OCI-LY1 (cell line): ENCODE results near the gene BMPR1B.

Source experiments
- H2AFZ ChIP-seq: fragments of 200-600 bp; sonication (generic), shearing (Covaris generic); 2 replicates; pipeline ENCODE4 v1.6.0; 2014; ENCODE audit warnings: antibody characterized with exemption, mild to moderate bottlenecking, low read length
- H3F3A ChIP-seq: fragments of 200-600 bp; sonication (generic), shearing (Covaris generic); 2 replicates; pipeline ENCODE4 v1.6.0; 2014; ENCODE audit warnings: mild to moderate bottlenecking, antibody characterized with exemption, low read length, moderate library complexity; ENCODE audit not compliant: insufficient read depth
- H3K27ac ChIP-seq: fragments of 200-600 bp; sonication (generic); 2 replicates; pipeline ENCODE4 v1.5.1; 2014; ENCODE audit warnings: low read length, mixed run types, mild to moderate bottlenecking, low read depth; ENCODE audit not compliant: poor library complexity, severe bottlenecking
- H3K27me3 ChIP-seq: fragments of 200-600 bp; sonication (generic); 2 replicates; pipeline ENCODE4 v1.6.0; 2014; ENCODE audit warnings: antibody characterized with exemption, mild to moderate bottlenecking, low read length, moderate library complexity; ENCODE audit not compliant: insufficient read depth
- H3K36me3 ChIP-seq: fragments of 200-600 bp; sonication (generic); 2 replicates; pipeline ENCODE4 v1.6.1; 2014; ENCODE audit warnings: mild to moderate bottlenecking, antibody characterized with exemption, low read length, moderate library complexity, mixed read lengths; ENCODE audit not compliant: insufficient read depth
- H3K4me1 ChIP-seq: fragments of 200-600 bp; sonication (generic); 2 replicates; pipeline ENCODE4 v1.5.1; 2014; ENCODE audit warnings: mild to moderate bottlenecking, low read length, moderate library complexity; ENCODE audit not compliant: insufficient read depth, severe bottlenecking
- H3K4me2 ChIP-seq: fragments of 200-600 bp; sonication (generic), shearing (Covaris generic); 2 replicates; pipeline ENCODE4 v1.6.1; 2014; ENCODE audit warnings: low read length
- H3K4me3 ChIP-seq: fragments of 200-600 bp; sonication (generic); 2 replicates; pipeline ENCODE4 v1.5.1; 2014; ENCODE audit warnings: low read length, low read depth, mild to moderate bottlenecking, mixed read lengths; ENCODE audit not compliant: poor library complexity, severe bottlenecking
- H3K79me2 ChIP-seq: fragments of 200-600 bp; shearing (Covaris generic); 2 replicates; pipeline ENCODE4 v1.6.1; 2016; ENCODE audit warnings: mixed run types, low read length, mixed read lengths; ENCODE audit not compliant: insufficient read depth
- H3K9ac ChIP-seq: fragments of 200-600 bp; sonication (generic), shearing (Covaris generic); 2 replicates; pipeline ENCODE4 v1.6.1; 2014; ENCODE audit warnings: mild to moderate bottlenecking, low read length, mixed read lengths
- H3K9me2 ChIP-seq: fragments of 200-600 bp; sonication (generic), shearing (Covaris generic); 2 replicates; pipeline ENCODE4 v1.6.1; 2014; ENCODE audit warnings: low read depth, mild to moderate bottlenecking, low read length, mixed read lengths
- H3K9me3 ChIP-seq: fragments of 200-600 bp; shearing (Covaris generic); 2 replicates; pipeline ENCODE4 v1.6.1; 2014; ENCODE audit warnings: low read length, mixed read lengths
- H4K20me1 ChIP-seq: fragments of 200-600 bp; sonication (generic), shearing (Covaris generic); 2 replicates; pipeline ENCODE4 v1.6.0; 2016; ENCODE audit warnings: mild to moderate bottlenecking, low read length; ENCODE audit not compliant: insufficient read depth
- EZH2 ChIP-seq: fragments of 200-600 bp; sonication (generic), shearing (Covaris generic); IDR thresholded peaks from 2 replicates; pipeline ENCODE4 v1.8.0; 2017; ENCODE audit warnings: borderline replicate concordance, mixed run types, mild to moderate bottlenecking, antibody characterized with exemption, low read length, moderate library complexity, mixed read lengths
- TF ChIP-seq, protein P1 (sequence below): fragments of 200-600 bp; sonication (generic), shearing (Covaris generic); IDR thresholded peaks from 2 replicates; pipeline ENCODE4 v1.5.1; 2017; ENCODE audit warnings: mild to moderate bottlenecking, antibody characterized with exemption, low read length, moderate library complexity, mixed read lengths

BMPR1B gene

GRCh38 chr4:94759767-94760211 is 2.0 kb downstream of the BMPR1B start:
- H3K27ac ChIP-seq: no peak overlapping the region

GRCh38 chr4:94762326-94762725 is 4.6 kb downstream of the BMPR1B start:
- H3F3A ChIP-seq: no peaks in the 10 kb centered on the region
- H3K9ac ChIP-seq: no peak overlapping the region
- no peak overlapping the region for H3K4me3 ChIP-seq
- H3K79me2 ChIP-seq: no peaks in the 10 kb centered on the region
- H3K27ac ChIP-seq: no peak overlapping the region
- no peaks in the 10 kb centered on the region for H3K9me3 ChIP-seq
- H3K4me1 ChIP-seq: peaks cover 5% of the 10 kb centered on the region
- no peaks in the 10 kb centered on the region for H4K20me1 ChIP-seq
- no peaks in the 10 kb centered on the region for H3K36me3 ChIP-seq
- no peaks in the 10 kb centered on the region for H3K9me2 ChIP-seq
- no peak for TF ChIP-seq EZH2
- TF ChIP-seq, protein P1, sequence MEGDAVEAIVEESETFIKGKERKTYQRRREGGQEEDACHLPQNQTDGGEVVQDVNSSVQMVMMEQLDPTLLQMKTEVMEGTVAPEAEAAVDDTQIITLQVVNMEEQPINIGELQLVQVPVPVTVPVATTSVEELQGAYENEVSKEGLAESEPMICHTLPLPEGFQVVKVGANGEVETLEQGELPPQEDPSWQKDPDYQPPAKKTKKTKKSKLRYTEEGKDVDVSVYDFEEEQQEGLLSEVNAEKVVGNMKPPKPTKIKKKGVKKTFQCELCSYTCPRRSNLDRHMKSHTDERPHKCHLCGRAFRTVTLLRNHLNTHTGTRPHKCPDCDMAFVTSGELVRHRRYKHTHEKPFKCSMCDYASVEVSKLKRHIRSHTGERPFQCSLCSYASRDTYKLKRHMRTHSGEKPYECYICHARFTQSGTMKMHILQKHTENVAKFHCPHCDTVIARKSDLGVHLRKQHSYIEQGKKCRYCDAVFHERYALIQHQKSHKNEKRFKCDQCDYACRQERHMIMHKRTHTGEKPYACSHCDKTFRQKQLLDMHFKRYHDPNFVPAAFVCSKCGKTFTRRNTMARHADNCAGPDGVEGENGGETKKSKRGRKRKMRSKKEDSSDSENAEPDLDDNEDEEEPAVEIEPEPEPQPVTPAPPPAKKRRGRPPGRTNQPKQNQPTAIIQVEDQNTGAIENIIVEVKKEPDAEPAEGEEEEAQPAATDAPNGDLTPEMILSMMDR: no peak
- no peak overlapping the region for H2AFZ ChIP-seq
- H3K27me3 ChIP-seq: no peaks in the 10 kb centered on the region
- no peak overlapping the region for H3K4me2 ChIP-seq

More at GRCh38 chr4:94759767-94760211, 2.0 kb downstream of the BMPR1B start:
- Histone ChIP-seq H3K79me2 (no peaks in the 10 kb centered on the region), H3K4me2 (no peak overlapping the region), H3K27me3 (no peaks in the 10 kb centered on the region), H3K9ac (no peak overlapping the region), H3K9me3 (no peaks in the 10 kb centered on the region), H3K9me2 (no peaks in the 10 kb centered on the region), H3F3A (no peaks in the 10 kb centered on the region), H3K4me3 (no peak overlapping the region), H3K4me1 (peaks cover 5% of the 10 kb centered on the region), H4K20me1 (no peaks in the 10 kb centered on the region), H3K36me3 (no peaks in the 10 kb centered on the region), H2AFZ (no peak overlapping the region)
- TF ChIP-seq, protein P1: no peak

DNA sequence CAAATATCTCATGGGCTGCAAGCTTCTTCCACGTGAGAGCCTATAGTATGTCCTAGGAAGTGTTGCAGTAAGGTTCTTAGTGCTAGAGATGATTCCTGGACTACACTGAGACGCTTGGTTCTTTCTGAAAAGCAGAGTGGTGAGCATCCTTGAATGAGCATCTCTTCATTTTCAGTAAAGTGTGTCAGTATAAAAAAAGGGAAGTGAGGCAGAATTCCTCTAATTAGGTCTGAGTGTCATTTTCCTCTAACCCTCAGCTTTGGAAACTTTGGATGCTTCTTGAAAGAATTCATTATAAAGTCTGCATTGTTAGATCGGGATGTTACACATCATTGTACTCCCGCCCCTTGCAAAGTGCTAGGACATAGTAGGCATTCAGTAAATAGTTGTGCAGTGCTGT is 5.2 kb downstream of the BMPR1B start:
- Histone ChIP-seq H3K4me2 (no peak overlapping the region), H3K4me3 (no peak overlapping the region), H3K9me2 (no peaks in the 10 kb centered on the region), H3K27me3 (no peaks in the 10 kb centered on the region), H3K79me2 (no peaks in the 10 kb centered on the region), H3K9me3 (no peaks in the 10 kb centered on the region), H4K20me1 (no peaks in the 10 kb centered on the region), H3F3A (no peaks in the 10 kb centered on the region), H3K4me1 (peaks cover 5% of the 10 kb centered on the region), H3K36me3 (no peaks in the 10 kb centered on the region), H3K9ac (no peak overlapping the region), H3K27ac (no peak overlapping the region), H2AFZ (no peak overlapping the region)
- TF ChIP-seq, protein P1: no peak
- no peak for TF ChIP-seq EZH2
